HEK293T (cell line): ENCODE data around the gene ETAA1.

Experiments used
- FOXK2 ChIP-seq: fragments of 450-650 bp; IDR thresholded peaks from 2 replicates; pipeline ENCODE4 v1.6.1; 2016; ENCODE audit warnings: mild to moderate bottlenecking
- SP1 ChIP-seq: fragments of 450-650 bp; IDR thresholded peaks from 2 replicates; pipeline ENCODE4 v1.6.1; 2017

DNA sequence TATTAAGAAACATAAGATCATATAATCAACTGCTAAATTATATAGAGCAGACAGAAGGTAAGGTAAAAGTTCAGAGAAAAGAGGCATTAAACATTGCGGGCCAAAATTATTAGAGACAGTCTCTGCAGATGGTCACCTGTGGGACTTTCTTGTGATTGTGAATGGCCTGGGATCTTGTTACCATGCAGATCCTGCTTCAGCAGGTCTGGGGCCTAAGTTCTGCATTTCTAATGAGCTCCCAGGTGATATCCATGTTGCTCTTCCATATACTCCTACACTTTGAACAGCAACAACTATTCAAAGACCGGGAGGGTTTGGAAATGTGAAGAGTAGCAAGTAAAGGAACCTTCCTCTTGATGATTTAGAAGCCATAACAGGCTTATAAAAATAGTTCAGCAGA lies 8.5 kb upstream of the ETAA1 start:
- TF ChIP-seq SP1 (no peak), FOXK2 (no peak)
